CD4-positive, alpha-beta T cell (primary cell): ENCODE results near the gene PPBP. TPM values are rescaled to one million over a fixed set of nuclear protein-coding genes. Genes with fewer than 3 reads are reported as not detected.

Experiments used
- ATAC-seq: fragments of 200-7000 bp; cut with Tn5 transposase; one replicate; pipeline ENCODE4 v1.10.0; 2022; ENCODE audit warnings: mild to moderate bottlenecking; ENCODE audit not compliant: poor library complexity
- CTCF ChIA-PET: fragments of 350-600 bp; sonication (Branson Sonifier 250); formaldehyde crosslinking; loops from one replicate; lab custom pipeline; 2021; ENCODE audit warnings: antibody characterized with exemption, inconsistent platforms; lab: Charles Lee
- POLR2A ChIA-PET: fragments of 350-600 bp; sonication (Branson Sonifier 250); formaldehyde crosslinking; loops from one replicate; lab custom pipeline; 2021; ENCODE audit warnings: antibody characterized with exemption, inconsistent platforms; lab: Charles Lee
- DNase-seq, 14 experiments: peaks; one replicate each; pipeline ENCODE4 v3.0.0-alpha.2; 2013 to 2020; ENCODE audit warnings: mixed read lengths in 2 of 14
- H3K27ac ChIP-seq, 2 donors: one replicate each; pipeline versions ENCODE4 v1.5.1 to v1.7.0; 2013; ENCODE audit warnings: low read length in 2 of 2, low read depth in 1 of 2, mild to moderate bottlenecking in 1 of 2
- H3K27me3 ChIP-seq, 2 experiments: 1 replicate in 1 of 2; 2 replicates in 1 of 2; pipeline versions ENCODE4 v1.6.1 to v1.7.0; 2013; ENCODE audit warnings: low read length in 2 of 2, control low read depth in 1 of 2, mild to moderate bottlenecking in 1 of 2, moderate library complexity in 1 of 2; ENCODE audit not compliant: insufficient read depth in 2 of 2, control insufficient read depth in 1 of 2
- H3K36me3 ChIP-seq: one replicate; pipeline ENCODE4 v1.6.1; 2013; ENCODE audit warnings: low read length, control low read depth; ENCODE audit not compliant: insufficient read depth
- H3K4me1 ChIP-seq: one replicate; pipeline ENCODE4 v1.6.1; 2013; ENCODE audit warnings: low read length, control low read depth; ENCODE audit not compliant: insufficient read depth
- H3K4me3 ChIP-seq: one replicate; pipeline ENCODE4 v1.5.1; 2013; ENCODE audit warnings: mild to moderate bottlenecking, low read length, moderate library complexity
- H3K9me3 ChIP-seq, 2 experiments: 1 replicate in 1 of 2; 2 replicates in 1 of 2; pipeline versions ENCODE4 v1.6.1 to v1.7.0; 2013; ENCODE audit warnings: low read length in 2 of 2, mild to moderate bottlenecking in 2 of 2, control low read depth in 1 of 2, moderate library complexity in 1 of 2; ENCODE audit not compliant: control insufficient read depth in 1 of 2, insufficient read depth in 1 of 2
- H3K27ac Mint-ChIP-seq: one replicate; pipeline ENCODE4 v1.8.0; 2020; ENCODE audit warnings: mixed read lengths
- H3K27me3 Mint-ChIP-seq: one replicate; pipeline ENCODE4 v1.8.0; 2021; ENCODE audit warnings: mixed read lengths
- H3K36me3 Mint-ChIP-seq: one replicate; pipeline ENCODE4 v1.8.0; 2021; ENCODE audit warnings: low read depth, mixed read lengths
- H3K4me1 Mint-ChIP-seq: one replicate; pipeline ENCODE4 v1.8.0; 2021; ENCODE audit warnings: low read depth, mixed read lengths
- H3K4me3 Mint-ChIP-seq: one replicate; pipeline ENCODE4 v1.8.0; 2020; ENCODE audit warnings: mild to moderate bottlenecking, mixed read lengths
- H3K9me3 Mint-ChIP-seq: one replicate; pipeline ENCODE4 v1.8.0; 2020; ENCODE audit warnings: mixed read lengths
- intact Hi-C, 2 experiments: fragments of 100-400 bp; cut with DNase I in 1 of 2; cut with micrococcal nuclease in 1 of 2; formaldehyde crosslinking; loops; one replicate each; pipeline versions ENCODE4 v1.15.1 to v1.9.0; 2023 to 2025; cut with DNase I, micrococcal nuclease
- total RNA-seq, 174 experiments: library from RNA in 2 of 174; stranded (reverse) in 2 of 174; gene quantifications; one replicate each; pipeline ENCODE4 v1.2.3 and lab custom pipeline; 2021 to 2026
- TF ChIP-seq, protein P1 (sequence below): fragments of 200-600 bp; IDR thresholded peaks from one replicate; pipeline ENCODE4 v1.8.0; 2022; ENCODE audit warnings: antibody characterized with exemption, mild to moderate bottlenecking

Gene PPBP
- total RNA-seq, 2 experiments from 2014 or later: 0.52 to 0.95 TPM

DNA sequence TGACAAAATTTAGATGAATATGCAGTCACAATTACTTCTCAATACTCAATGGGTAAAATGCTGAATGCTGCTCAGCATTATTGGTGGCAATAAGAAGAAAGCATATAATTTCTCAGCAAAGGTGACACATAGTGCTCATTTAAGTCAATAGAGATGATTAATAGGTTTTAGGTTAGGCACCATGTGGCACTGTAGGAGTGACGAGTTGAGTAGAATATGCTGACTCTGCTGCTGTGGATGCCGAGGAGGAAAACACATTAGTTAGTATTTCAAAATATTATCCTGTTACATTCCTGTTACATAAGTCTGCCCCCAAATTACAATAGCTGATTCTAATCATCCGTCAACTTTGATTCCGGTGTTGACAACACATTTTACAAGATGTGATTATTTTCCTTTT lies 24.1 kb upstream of the PPBP start:
- peaks cover 11% of the 10 kb centered on the region for H3K4me1 Mint-ChIP-seq
- no peak overlapping the region for H3K4me3 Mint-ChIP-seq
- Histone ChIP-seq H3K36me3 (no peaks in the 10 kb centered on the region), H3K27me3 (no peaks in the 10 kb centered on the region), H3K27ac (no peak overlapping the region), H3K4me1 (no peaks in the 10 kb centered on the region), H3K4me3 (no peak overlapping the region), H3K9me3 (no peaks in the 10 kb centered on the region)
- no peaks in the 10 kb centered on the region for H3K36me3 Mint-ChIP-seq
- ATAC-seq (no peak), DNase-seq (no peak)
- intact Hi-C loops: no loop called here
- H3K27me3 Mint-ChIP-seq: no peaks in the 10 kb centered on the region
- ChIA-PET CTCF (no interaction called here), POLR2A (no interaction called here)
- H3K9me3 Mint-ChIP-seq: no peaks in the 10 kb centered on the region
- H3K27ac Mint-ChIP-seq: no peak overlapping the region
- TF ChIP-seq, protein P1, sequence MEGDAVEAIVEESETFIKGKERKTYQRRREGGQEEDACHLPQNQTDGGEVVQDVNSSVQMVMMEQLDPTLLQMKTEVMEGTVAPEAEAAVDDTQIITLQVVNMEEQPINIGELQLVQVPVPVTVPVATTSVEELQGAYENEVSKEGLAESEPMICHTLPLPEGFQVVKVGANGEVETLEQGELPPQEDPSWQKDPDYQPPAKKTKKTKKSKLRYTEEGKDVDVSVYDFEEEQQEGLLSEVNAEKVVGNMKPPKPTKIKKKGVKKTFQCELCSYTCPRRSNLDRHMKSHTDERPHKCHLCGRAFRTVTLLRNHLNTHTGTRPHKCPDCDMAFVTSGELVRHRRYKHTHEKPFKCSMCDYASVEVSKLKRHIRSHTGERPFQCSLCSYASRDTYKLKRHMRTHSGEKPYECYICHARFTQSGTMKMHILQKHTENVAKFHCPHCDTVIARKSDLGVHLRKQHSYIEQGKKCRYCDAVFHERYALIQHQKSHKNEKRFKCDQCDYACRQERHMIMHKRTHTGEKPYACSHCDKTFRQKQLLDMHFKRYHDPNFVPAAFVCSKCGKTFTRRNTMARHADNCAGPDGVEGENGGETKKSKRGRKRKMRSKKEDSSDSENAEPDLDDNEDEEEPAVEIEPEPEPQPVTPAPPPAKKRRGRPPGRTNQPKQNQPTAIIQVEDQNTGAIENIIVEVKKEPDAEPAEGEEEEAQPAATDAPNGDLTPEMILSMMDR: no peak

DNA sequence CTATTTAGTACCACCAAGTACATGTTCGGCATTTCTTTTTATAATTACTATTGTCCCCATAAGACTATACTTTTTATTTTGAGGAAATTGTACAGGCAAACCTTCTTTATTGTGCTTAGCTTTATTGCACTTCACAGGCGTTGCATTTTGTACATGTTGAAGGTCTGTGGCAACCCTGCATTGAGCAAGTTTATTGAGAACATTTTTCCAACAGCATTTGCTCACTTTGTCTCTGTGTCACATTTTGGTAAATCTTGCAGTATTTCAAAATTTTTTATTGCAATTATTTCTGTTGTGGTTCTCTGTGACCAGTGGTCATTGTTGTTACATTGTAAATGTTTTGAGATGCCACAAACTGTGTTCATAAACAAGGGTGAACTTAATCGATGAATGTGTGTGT lies 21.3 kb upstream of the PPBP start:
- Mint-ChIP-seq H3K27ac (no peak overlapping the region), H3K4me1 (no peaks in the 10 kb centered on the region), H3K36me3 (no peaks in the 10 kb centered on the region), H3K27me3 (no peaks in the 10 kb centered on the region), H3K4me3 (no peak overlapping the region), H3K9me3 (no peaks in the 10 kb centered on the region)
- DNase-seq (no peak), ATAC-seq (no peak)
- no peaks in the 10 kb centered on the region for H3K27me3 ChIP-seq
- H3K4me1 ChIP-seq: no peaks in the 10 kb centered on the region
- TF ChIP-seq, protein P1: no peak
- H3K9me3 ChIP-seq: no peaks in the 10 kb centered on the region
- intact Hi-C loops: no loop called here
- H3K36me3 ChIP-seq: no peaks in the 10 kb centered on the region
- H3K27ac ChIP-seq: no peak overlapping the region
- ChIA-PET POLR2A (no interaction called here), CTCF (no interaction called here)
- H3K4me3 ChIP-seq: no peak overlapping the region

DNA sequence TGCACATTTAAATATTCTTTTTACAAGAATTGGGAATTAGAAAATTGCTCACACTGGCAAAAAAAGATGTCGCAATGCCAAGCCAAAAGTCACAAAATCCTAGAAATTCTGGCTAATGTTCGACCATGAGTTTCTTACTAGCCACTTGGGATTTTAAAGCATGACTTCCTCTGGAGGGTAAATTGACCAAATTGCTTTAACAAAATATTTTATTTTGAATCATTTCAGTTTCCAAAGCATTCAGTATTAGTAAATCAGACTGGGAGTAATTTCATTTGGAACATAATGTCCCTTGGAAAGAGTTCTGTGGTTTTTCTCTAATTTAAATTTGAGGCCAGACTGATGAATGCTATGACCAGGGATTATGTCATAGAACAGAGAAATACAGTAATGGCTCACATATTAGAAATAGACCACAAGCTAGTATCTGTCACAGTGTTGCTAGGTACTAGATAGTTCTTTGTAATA lies 18.1 kb upstream of the PPBP start:
- Histone ChIP-seq H3K4me1 (no peaks in the 10 kb centered on the region), H3K9me3 (no peaks in the 10 kb centered on the region), H3K4me3 (no peak overlapping the region), H3K27me3 (no peaks in the 10 kb centered on the region), H3K36me3 (no peaks in the 10 kb centered on the region), H3K27ac (no peak overlapping the region)
- no peak overlapping the region for H3K4me3 Mint-ChIP-seq
- H3K4me1 Mint-ChIP-seq: no peaks in the 10 kb centered on the region
- no peaks in the 10 kb centered on the region for H3K36me3 Mint-ChIP-seq
- no peaks in the 10 kb centered on the region for H3K9me3 Mint-ChIP-seq
- no peak overlapping the region for H3K27ac Mint-ChIP-seq
- ChIA-PET POLR2A (no interaction called here), CTCF (no interaction called here)
- ATAC-seq (no peak), DNase-seq (no peak)
- intact Hi-C loops: no loop called here
- H3K27me3 Mint-ChIP-seq: peaks cover 3% of the 10 kb centered on the region
- TF ChIP-seq, protein P1: no peak
